SU-DHL-6 (cell line): ENCODE data around the gene VDAC1.

Experiments used
- CTCF ChIP-seq: fragments of 200-600 bp; sonication (generic); IDR thresholded peaks from one replicate; pipeline ENCODE4 v1.5.1; 2017; ENCODE audit warnings: antibody characterized with exemption, mild to moderate bottlenecking, low read length, moderate library complexity; ENCODE audit not compliant: insufficient read depth, poor library complexity, severe bottlenecking
- EZH2phosphoT487 ChIP-seq: fragments of 200-600 bp; sonication (generic), shearing (Covaris generic); conservative IDR thresholded peaks from 2 replicates; pipeline ENCODE4 v1.6.1; 2018; ENCODE audit warnings: mild to moderate bottlenecking, antibody characterized with exemption, low read length, moderate library complexity, mixed read lengths

GRCh38 chr5:134027288-134027615, 22.5 kb upstream of the VDAC1 start:
- TF ChIP-seq CTCF (no peak), EZH2phosphoT487 (no peak)
